SK-N-SH (cell line): ENCODE measurements around the gene ITPRIPL2. TPM values are rescaled to one million over a fixed set of nuclear protein-coding genes. Genes with fewer than 3 reads are reported as not detected.

Source experiments
- CTCF ChIA-PET: fragments of 300-600, 350-600 bp; formaldehyde crosslinking; extraction: SDS; loops from one replicate; lab custom pipeline; 2021; lab: Yijun Ruan, JAX
- POLR2A ChIA-PET: fragments of 350-600 bp; sonication (Branson Sonifier 250); formaldehyde crosslinking; extraction: SDS; loops from one replicate; lab custom pipeline; 2020; ENCODE audit warnings: antibody characterized with exemption, inconsistent platforms; lab: Yijun Ruan, JAX
- DNase-seq: peaks from one replicate; pipeline ENCODE4 v3.0.0; 2012
- H2AFZ ChIP-seq: fragments of 200-600 bp; sonication (generic); 2 replicates; pipeline ENCODE4 v1.8.1; 2016; ENCODE audit warnings: antibody characterized with exemption, mild to moderate bottlenecking, low read depth
- H3F3A ChIP-seq: fragments of 200-600 bp; sonication (generic); replicated peaks from 2 replicates; pipeline ENCODE3; 2016; ENCODE audit warnings: antibody characterized with exemption, mild to moderate bottlenecking; ENCODE audit not compliant: insufficient read depth
- H3K27ac ChIP-seq, 2 experiments: fragments of 200-500 bp in 1 of 2; fragments of 200-600 bp in 1 of 2; sonication (Bioruptor generic) in 1 of 2; sonication (generic), shearing (Covaris generic) in 1 of 2; 2 replicates each; pipeline versions ENCODE4 v1.5.1 to v1.6.1; 2014 to 2016; ENCODE audit warnings: low read depth in 2 of 2, inconsistent platforms in 1 of 2, low read length in 1 of 2, mild to moderate bottlenecking in 1 of 2, mixed read lengths in 1 of 2
- H3K27me3 ChIP-seq: fragments of 200-600 bp; sonication (generic), shearing (Covaris generic); 2 replicates; pipeline ENCODE4 v1.6.1; 2016; ENCODE audit warnings: mixed run types; ENCODE audit not compliant: insufficient read depth
- H3K36me3 ChIP-seq, 2 experiments: fragments of 200-500 bp in 1 of 2; fragments of 200-600 bp in 1 of 2; sonication (Bioruptor generic) in 1 of 2; sonication (generic) in 1 of 2; replicated peaks in 1 of 2; 2 replicates each; pipeline versions ENCODE3 to v1.5.1; 2014 to 2016; ENCODE audit warnings: low read length in 1 of 2, mild to moderate bottlenecking in 1 of 2; ENCODE audit not compliant: insufficient read depth in 2 of 2, control insufficient read depth in 1 of 2
- H3K4me1 ChIP-seq, 2 experiments: fragments of 200-500 bp in 1 of 2; fragments of 200-600 bp in 1 of 2; sonication (Bioruptor generic) in 1 of 2; sonication (generic), shearing (Covaris generic) in 1 of 2; 2 replicates each; pipeline versions ENCODE4 v1.5.1 to v1.6.1; 2014 to 2016; ENCODE audit warnings: low read depth in 1 of 2, low read length in 1 of 2, mixed run types in 1 of 2; ENCODE audit not compliant: insufficient read depth in 2 of 2, control insufficient read depth in 1 of 2
- H3K4me2 ChIP-seq: fragments of 200-600 bp; sonication (generic), shearing (Covaris generic); 2 replicates; pipeline ENCODE4 v1.6.1; 2017; ENCODE audit warnings: mixed run types
- H3K4me3 ChIP-seq, 2 experiments: fragments of 200-500 bp in 1 of 2; fragments of 200-600 bp in 1 of 2; sonication (Bioruptor generic) in 1 of 2; sonication (generic), shearing (Covaris generic) in 1 of 2; 2 replicates each; pipeline versions ENCODE4 v1.5.1 to v1.8.1; 2014 to 2016; ENCODE audit warnings: low read depth in 2 of 2, inconsistent platforms in 1 of 2, low read length in 1 of 2, mild to moderate bottlenecking in 1 of 2, mixed read lengths in 1 of 2, moderate library complexity in 1 of 2
- H3K79me2 ChIP-seq: fragments of 200-600 bp; sonication (generic); 2 replicates; pipeline ENCODE4 v1.8.1; 2017; ENCODE audit warnings: mild to moderate bottlenecking; ENCODE audit not compliant: insufficient read depth
- H3K9ac ChIP-seq: fragments of 200-600 bp; sonication (generic); 2 replicates; pipeline ENCODE4 v1.6.1; 2017; ENCODE audit warnings: mixed run types
- H3K9me2 ChIP-seq: fragments of 200-600 bp; sonication (generic); 2 replicates; pipeline ENCODE4 v1.6.1; 2017; ENCODE audit warnings: mixed run types
- H3K9me3 ChIP-seq: fragments of 200-600 bp; sonication (generic); 2 replicates; pipeline ENCODE4 v1.6.1; 2017; ENCODE audit warnings: mixed run types, mild to moderate bottlenecking, moderate library complexity
- H4K20me1 ChIP-seq: fragments of 200-600 bp; sonication (generic); 2 replicates; pipeline ENCODE4 v1.6.1; 2017; ENCODE audit warnings: mild to moderate bottlenecking, mixed run types; ENCODE audit not compliant: insufficient read depth
- CHD2 ChIP-seq: fragments of 150-350 bp; IDR thresholded peaks from 2 replicates; pipeline ENCODE4 v1.6.1; 2018; ENCODE audit warnings: low read length; ENCODE audit not compliant: partially characterized antibody
- EP300 ChIP-seq, 2 experiments: IDR thresholded peaks; 2 replicates each; pipeline versions ENCODE4 v1.4.0 to v1.6.1; 2012; ENCODE audit warnings: borderline replicate concordance in 1 of 2, low read depth in 1 of 2, low read length in 1 of 2
- GATA2 ChIP-seq: sonication (generic); formaldehyde crosslinking; IDR thresholded peaks from 2 replicates; pipeline ENCODE4 v1.5.0; 2020; ENCODE audit warnings: mild to moderate bottlenecking, missing genetic modification reagents
- MXI1 ChIP-seq: IDR thresholded peaks from 2 replicates; pipeline ENCODE4 v1.6.1; 2012; ENCODE audit warnings: mild to moderate bottlenecking, low read depth, low read length, improper control_type of control experiment
- NRF1 ChIP-seq: IDR thresholded peaks from 2 replicates; pipeline ENCODE4 v1.6.1; 2012; ENCODE audit warnings: low read depth, mild to moderate bottlenecking, low read length
- POLR2AphosphoS5 ChIP-seq: IDR thresholded peaks from 2 replicates; pipeline ENCODE4 v1.6.1; 2012; ENCODE audit warnings: low read depth, low read length
- RAD21 ChIP-seq: IDR thresholded peaks from 2 replicates; pipeline ENCODE4 v1.6.1; 2012; ENCODE audit warnings: mild to moderate bottlenecking, low read length
- RCOR1 ChIP-seq: fragments of 150-350 bp; IDR thresholded peaks from 2 replicates; pipeline ENCODE4 v1.6.1; 2017; ENCODE audit warnings: antibody characterized with exemption, low read length
- REST ChIP-seq: IDR thresholded peaks from 2 replicates; pipeline ENCODE4 v1.6.1; 2012; ENCODE audit warnings: mild to moderate bottlenecking, low read depth, low read length, moderate library complexity
- RXRA ChIP-seq: IDR thresholded peaks from 2 replicates; pipeline ENCODE4 v1.4.0; 2012; ENCODE audit warnings: low read depth, mild to moderate bottlenecking, borderline replicate concordance
- TAF1 ChIP-seq: IDR thresholded peaks from 2 replicates; pipeline ENCODE4 v1.6.1; 2012; ENCODE audit warnings: low read depth, mild to moderate bottlenecking, low read length, moderate library complexity, borderline replicate concordance
- USF2 ChIP-seq: fragments of 150-350 bp; IDR thresholded peaks from 2 replicates; pipeline ENCODE4 v1.6.1; 2017; ENCODE audit warnings: antibody characterized with exemption, low read length, low read depth, borderline replicate concordance
- WGBS: methylation state at CpG from one replicate; pipeline ENCODE4 v1.1.6; 2017; ENCODE audit warnings: low lambda C conversion rate; 5-methylcytosine and 5-hydroxymethylcytosine counted together
- polyA plus RNA-seq, 3 experiments: library from polyadenylated mRNA; depleted of rRNA; stranded (reverse); fragments of >200 nt; gene quantifications; 2 replicates each; pipeline ENCODE4 v1.2.3, GENCODE V29; 2012
- TF ChIP-seq, protein P1 (sequence below): fragments of 200-600 bp; sonication (generic); IDR thresholded peaks from 2 replicates; pipeline ENCODE4 v1.6.1; 2017; ENCODE audit warnings: antibody characterized with exemption, mild to moderate bottlenecking, moderate library complexity

ITPRIPL2 gene
- polyA plus RNA-seq, 1 of the 3 experiments (the other 2 are of a cell fraction): 4.3 TPM

DNA sequence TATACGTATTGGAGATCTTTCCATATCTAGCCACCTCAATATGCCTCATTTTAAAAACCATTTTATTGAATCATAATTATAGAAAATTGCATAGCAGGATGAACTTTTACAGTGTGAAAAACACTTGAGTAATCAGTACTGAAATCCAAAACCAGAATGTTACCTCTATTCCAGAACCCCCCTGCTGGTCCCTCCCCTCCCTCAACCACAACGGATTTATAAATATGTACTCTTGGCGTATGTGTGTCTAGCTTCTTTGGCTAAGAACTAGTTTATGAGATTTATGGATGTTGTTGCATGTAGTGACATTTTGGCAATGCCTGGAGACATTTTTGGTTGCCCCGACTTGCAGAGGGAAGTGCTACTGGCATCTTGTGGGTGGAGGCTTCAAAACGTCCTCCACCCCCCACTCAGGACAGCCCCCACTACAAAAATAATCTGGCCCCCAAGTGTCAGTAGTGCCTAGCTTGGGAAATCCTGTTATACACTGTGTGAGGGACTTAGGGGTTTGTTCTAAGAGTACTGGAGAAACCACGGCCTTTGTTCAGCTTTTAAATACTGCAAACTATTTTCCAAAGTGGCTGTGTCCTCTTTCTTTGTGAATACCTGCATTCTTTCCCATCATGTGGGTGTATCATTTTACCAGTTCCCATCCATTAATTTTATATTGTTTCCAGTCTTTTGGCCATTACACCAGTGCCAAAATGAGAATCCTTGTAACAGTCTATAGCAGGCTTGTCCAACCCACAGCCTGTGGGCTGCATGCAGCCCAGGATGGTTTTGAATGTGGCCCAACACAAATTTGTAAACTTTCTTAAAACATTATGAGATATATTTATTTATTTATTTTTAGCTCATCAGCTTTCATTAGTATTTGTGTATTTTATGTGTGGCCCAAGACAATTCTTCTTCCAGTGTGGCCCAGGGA, 23.7 kb downstream of the ITPRIPL2 start:
- Histone ChIP-seq H2AFZ (no peak overlapping the region), H3K36me3 (no peaks in the 10 kb centered on the region), H3K9me2 (no peaks in the 10 kb centered on the region), H3F3A (no peaks in the 10 kb centered on the region), H3K9me3 (no peaks in the 10 kb centered on the region), H3K9ac (no peak overlapping the region), H3K4me1 (peaks cover 17 to 27% of the 10 kb centered on the region in 2 experiments; a peak in 3 of 4 replicates), H3K4me2 (no peak overlapping the region; the same call in 1 of the 2 replicates), H4K20me1 (no peaks in the 10 kb centered on the region), H3K79me2 (no peaks in the 10 kb centered on the region), H3K4me3 (no peak overlapping the region), H3K27me3 (no peaks in the 10 kb centered on the region), H3K27ac (no peak overlapping the region)
- POLR2A ChIA-PET: interaction anchor here (0.5 to 0.7 kb wide), 2 partner anchors 26 to 282 kb away, joined by 3 to 5 read pairs; no protein-coding TSS in a partner anchor
- DNase-seq: no peak
- WGBS: 57% methylated on average over 6 of the region's 6 CpGs
- CTCF ChIA-PET: interaction anchor here (1.2 to 3.5 kb wide), 3 partner anchors 10 to 52 kb away, joined by 4 to 22 read pairs (median 9); no protein-coding TSS in a partner anchor
- TF ChIP-seq MXI1: no peak
- no peak for TF ChIP-seq RAD21
- TF ChIP-seq TAF1: no peak
- no peak for TF ChIP-seq CHD2
- no peak for TF ChIP-seq NRF1
- TF ChIP-seq POLR2AphosphoS5: no peak
- TF ChIP-seq USF2: no peak

DNA sequence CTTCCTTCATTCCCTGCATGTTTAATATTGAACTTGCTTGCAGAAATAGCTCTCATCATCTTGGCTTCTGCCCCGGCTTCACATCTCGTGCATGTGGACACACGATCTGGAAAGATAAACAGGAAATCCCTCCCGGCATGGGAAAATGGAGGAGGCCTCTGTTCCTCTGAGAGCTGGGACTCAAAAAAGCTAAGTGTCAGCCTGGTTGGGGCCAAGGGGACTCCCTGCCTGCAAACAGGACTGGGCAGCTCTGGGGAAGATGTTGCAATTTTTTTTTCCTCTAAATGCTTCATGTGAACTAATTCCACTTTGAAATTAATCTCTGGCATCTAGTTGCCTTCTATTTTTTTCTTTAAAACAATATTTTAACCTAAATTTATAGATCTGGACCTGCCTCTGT, 24.8 kb downstream of the ITPRIPL2 start:
- DNase-seq: peak; percentile 58
- Histone ChIP-seq H3K9me2 (no peaks in the 10 kb centered on the region), H3K4me2 (no peak overlapping the region), H3K27me3 (no peaks in the 10 kb centered on the region), H3K79me2 (no peaks in the 10 kb centered on the region), H2AFZ (peak overlapping the region; percentile 75), H3K4me1 (peaks cover 20 to 27% of the 10 kb centered on the region in 2 experiments; a peak in 3 of 4 replicates), H3K9ac (no peak overlapping the region), H4K20me1 (no peaks in the 10 kb centered on the region), H3K9me3 (no peaks in the 10 kb centered on the region), H3K27ac (no peak overlapping the region; a peak in 1 of 4 replicates), H3F3A (no peaks in the 10 kb centered on the region), H3K4me3 (no peak overlapping the region), H3K36me3 (no peaks in the 10 kb centered on the region)
- ChIA-PET POLR2A (no interaction called here), CTCF (interaction anchor here (0.6 to 3.5 kb wide), 8 partner anchors 23 to 1464 kb away, joined by 3 to 22 read pairs (median 3); partner anchors contain the start of genes ITPRIPL2 and TMC7)
- no peak for TF ChIP-seq USF2
- TF ChIP-seq REST: no peak
- TF ChIP-seq GATA2 (CRISPR knock-in tag): peak; percentile 54; the same call in 1 of the 2 replicates
- no peak for TF ChIP-seq RXRA
- TF ChIP-seq, protein P1, sequence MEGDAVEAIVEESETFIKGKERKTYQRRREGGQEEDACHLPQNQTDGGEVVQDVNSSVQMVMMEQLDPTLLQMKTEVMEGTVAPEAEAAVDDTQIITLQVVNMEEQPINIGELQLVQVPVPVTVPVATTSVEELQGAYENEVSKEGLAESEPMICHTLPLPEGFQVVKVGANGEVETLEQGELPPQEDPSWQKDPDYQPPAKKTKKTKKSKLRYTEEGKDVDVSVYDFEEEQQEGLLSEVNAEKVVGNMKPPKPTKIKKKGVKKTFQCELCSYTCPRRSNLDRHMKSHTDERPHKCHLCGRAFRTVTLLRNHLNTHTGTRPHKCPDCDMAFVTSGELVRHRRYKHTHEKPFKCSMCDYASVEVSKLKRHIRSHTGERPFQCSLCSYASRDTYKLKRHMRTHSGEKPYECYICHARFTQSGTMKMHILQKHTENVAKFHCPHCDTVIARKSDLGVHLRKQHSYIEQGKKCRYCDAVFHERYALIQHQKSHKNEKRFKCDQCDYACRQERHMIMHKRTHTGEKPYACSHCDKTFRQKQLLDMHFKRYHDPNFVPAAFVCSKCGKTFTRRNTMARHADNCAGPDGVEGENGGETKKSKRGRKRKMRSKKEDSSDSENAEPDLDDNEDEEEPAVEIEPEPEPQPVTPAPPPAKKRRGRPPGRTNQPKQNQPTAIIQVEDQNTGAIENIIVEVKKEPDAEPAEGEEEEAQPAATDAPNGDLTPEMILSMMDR: no peak
- TF ChIP-seq RCOR1: peak; percentile 24; the same call in 1 of the 2 replicates
- TF ChIP-seq EP300 (IDR thresholded peaks at IDR 0.05; ENCODE audit: borderline replicate concordance in 1 of 2, low read depth in 1 of 2, low read length in 1 of 2): 0 out of 4 replicates have a peak, but pooled peaks of 1 of the 2 experiments have one; percentile 27
- 9% methylated on average over 4 of the region's 4 CpGs for WGBS
